CD4-positive, alpha-beta T cell treated with Interleukin-21 for 1 hour (primary cell): ENCODE results near the gene TMEM256.
A peak's percentile ranks its signal among the peaks of the same experiment; 100 is the strongest.

Experiments used
- DNase-seq: peaks from one replicate; pipeline ENCODE4 v3.0.0-alpha.2; 2020

Gene TMEM256

DNA sequence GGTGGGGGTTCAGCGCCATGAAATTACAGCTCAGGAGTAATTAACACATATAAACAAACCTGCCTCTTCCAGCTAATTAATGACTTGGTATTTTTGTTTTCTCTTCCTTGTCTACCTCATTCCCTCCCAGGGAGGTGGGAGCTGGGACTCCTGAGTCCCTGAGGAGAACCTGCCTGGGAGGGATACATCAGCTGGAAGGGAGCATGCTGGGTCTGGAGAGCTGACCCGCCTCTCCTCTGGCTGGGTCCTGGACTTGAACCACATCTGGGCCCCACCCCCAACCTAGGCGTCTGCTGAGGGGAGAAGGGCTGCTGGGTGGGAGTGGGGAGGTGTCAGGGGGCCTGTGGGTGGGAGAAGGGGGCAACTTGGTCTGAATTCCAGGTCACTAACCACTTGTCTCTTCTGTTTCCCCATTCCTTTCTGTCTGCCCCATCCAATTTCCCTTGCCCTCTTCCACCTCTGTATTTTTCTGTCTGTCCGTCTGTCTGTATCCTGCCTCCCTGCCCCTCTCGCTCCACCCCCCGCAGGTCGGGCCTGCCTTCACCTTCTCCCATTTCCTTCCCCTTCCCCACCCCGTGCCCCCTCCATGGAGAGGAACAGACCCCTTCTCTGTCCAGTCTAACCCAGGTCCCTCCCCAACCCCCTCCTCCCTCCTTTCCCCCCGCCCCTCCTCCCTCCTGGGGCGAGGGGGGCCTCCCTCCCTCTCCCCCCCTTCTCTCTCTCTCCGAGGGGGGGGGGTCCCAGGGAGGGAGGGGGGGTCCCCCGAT, 3.8 kb upstream of the TMEM256 start, which contains the start of gene NLGN2:
Gene NLGN2 (plus strand): TSS at position 361 of the 767 bp plus-strand sequence. CDS start 411 bp downstream, outside the sequence.
- no peak for DNase-seq

DNA sequence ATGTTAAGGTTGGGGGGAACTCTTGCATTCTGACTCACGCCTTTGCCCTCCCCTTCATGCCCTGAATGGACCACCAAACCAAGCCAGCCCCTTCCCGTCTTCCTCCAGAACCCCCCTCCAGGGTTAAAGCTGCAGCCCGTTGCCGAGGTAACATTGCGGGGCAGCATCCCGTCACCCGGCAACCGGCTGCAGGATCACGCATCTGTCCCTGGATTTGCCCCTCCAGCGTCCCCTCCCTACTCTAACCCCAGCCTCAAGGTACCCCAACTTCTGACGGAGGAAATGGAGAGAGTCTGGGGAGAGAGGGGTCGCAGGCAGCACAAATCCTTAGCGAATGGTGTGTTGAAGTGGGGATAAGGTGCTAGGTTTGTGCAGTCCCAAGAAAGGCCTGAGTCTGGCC, 3.2 kb upstream of the TMEM256 start:
- DNase-seq = no peak

- DNase-seq = no peak
Measured at GRCh38 chr17:7406235-7406825, 2.4 kb upstream of the TMEM256 start.

- DNase-seq = no peak
Measured at GRCh38 chr17:7405350-7406234, 1.7 kb upstream of the TMEM256 start.

DNA sequence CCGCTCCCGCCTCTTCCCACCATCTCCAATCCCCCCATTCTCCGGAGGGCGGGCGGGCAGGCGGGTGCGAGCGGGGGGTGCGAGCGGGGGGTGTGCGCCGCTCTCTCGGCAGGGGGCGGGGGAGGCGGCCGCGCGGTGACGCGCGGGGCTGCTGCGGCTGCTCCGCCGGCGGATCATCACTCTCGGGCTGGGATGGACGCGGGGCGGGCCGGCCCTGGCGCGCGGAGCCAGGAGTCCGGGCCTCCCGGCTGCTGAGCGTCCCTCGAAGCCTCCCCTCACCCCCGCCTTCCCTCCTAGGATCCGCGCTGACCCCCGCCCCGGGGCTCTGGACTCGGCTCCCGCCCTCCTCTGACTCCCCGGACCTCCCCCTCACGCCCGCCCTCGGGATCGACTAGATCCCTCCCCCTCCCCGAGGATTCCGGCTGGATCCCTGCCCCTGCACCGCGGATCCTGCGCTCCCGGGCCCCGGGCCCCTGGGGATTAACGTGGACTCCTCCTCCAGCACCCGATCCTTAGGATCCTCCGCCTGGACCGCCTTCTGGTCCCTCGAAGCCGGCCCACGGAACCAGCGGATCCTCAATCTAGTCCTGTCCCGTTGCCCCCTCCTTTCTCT, 946 bp upstream of the TMEM256 start:
- DNase-seq = peak; percentile 82

DNA sequence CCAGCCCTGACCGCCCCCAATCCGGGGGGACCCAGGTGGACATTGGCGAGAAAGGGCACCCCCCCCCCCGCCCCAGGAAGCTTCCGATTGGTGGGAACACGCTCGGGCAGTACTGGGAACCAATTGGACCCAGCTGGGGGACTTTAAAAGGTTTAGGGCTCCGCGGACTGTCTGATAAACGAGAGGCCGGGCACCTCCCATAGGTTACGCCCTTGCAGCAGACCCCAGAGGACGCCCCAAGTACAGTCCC, 245 bp downstream of the TMEM256 start:
- no peak for DNase-seq

GRCh38 chr17:7403043-7403726, 712 bp downstream of the TMEM256 start:
- DNase-seq = peak; percentile 21

DNA sequence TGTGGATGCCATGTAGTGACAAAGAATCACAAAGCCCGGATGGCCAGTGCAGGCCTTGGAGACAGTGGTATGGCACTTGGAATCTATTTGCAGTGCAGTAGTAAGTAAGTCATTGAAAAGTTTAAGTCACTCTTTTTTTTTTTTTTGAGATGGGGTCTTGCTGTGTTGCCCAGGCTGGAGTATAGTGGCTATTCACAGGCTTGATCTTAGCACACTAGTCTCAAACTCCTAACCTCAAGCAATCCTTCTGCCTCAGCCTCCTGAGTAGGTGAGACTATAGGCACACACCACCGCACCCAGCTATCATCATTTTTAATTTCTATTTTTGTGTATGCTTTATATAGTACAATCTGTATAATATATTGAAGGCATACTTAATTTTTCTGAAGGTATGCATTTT, 5.3 kb downstream of the TMEM256 start:
- DNase-seq = no peak

- no peak for DNase-seq
Measured at GRCh38 chr17:7396147-7396546, 7.8 kb downstream of the TMEM256 start.

DNA sequence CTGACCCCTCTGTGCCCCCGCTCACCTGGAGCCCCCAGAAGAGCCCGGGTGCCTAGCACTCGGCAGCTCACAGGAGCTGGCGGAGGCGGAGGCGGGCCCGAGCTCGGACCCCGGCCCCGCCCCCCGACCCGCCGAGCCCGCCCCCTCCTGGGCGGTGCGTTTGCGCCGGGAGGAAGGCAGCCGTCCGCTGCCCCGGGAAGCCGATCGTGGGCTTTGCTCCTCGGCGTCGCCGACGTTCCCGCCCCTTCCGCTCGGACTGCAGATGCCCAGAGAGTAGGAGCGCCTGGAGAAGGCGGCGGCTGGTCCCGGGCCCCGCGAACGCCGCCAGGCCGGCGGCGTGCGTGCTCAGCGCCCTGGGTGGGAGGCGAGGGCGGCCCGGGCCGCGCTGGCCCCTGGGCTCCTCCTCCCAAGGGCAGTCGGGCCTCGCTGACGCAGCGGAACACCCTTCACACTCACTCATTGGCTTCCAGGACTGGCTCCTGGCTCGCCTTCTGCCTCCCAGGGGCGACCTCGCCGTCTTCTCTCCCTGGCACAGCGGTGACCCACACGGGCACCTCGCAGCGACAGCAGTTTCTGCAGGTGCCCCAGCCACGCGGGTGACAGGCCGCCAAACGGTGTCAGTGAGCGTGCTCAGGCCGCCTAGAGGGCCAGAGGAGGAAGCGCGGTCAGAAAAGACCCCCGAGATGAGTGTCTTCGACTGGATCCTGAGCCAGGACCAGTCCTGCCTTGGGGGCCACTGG, 9.3 kb downstream of the TMEM256 start, which contains the start of gene PLSCR3:
Gene PLSCR3 (minus strand): TSS at position 74 of the 740 bp plus-strand sequence. CDS start 415 bp downstream, outside the sequence.
- peak; percentile 83 for DNase-seq

DNA sequence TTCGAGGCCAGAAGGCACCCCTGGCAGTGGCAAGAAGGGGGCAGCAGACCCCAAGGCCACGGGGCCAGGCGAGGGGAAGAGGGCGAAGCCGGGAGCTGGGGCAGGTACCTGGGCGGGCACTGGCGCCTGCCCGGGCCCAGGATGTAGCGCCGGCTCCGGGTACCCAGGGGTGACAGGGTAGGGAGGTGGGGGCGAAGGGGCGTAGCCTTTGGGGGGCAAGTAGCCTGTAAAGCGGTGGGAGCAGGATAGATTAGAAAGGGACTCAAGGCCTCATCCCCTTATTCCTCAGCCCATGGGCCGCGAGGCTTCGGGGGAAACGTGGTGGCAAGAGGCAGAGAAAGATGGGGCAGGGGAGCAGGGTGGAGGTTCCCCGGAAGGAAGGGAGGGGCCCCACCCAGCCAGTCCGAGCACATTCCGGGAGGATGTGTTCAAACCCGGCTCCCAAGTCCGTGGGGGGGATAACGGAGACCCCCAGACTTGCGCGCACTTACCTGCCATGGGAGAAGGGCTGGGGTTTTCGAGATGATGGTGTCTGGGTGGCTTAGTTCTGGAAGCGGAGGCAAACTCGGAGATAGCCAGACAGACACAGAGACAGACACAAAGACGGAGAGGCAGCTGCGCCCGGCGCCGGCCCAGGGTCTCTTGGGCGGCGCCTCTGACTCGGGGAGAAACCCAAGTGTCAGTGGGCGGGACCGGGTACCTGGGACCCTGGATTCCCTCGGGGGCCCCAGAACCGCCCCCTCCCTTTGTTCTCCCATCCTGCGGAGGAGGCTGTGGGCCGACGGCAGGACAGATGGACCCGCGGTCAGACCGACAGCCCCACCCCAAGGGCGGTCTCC, 10.1 kb downstream of the TMEM256 start:
- peak; percentile 81 for DNase-seq

DNA sequence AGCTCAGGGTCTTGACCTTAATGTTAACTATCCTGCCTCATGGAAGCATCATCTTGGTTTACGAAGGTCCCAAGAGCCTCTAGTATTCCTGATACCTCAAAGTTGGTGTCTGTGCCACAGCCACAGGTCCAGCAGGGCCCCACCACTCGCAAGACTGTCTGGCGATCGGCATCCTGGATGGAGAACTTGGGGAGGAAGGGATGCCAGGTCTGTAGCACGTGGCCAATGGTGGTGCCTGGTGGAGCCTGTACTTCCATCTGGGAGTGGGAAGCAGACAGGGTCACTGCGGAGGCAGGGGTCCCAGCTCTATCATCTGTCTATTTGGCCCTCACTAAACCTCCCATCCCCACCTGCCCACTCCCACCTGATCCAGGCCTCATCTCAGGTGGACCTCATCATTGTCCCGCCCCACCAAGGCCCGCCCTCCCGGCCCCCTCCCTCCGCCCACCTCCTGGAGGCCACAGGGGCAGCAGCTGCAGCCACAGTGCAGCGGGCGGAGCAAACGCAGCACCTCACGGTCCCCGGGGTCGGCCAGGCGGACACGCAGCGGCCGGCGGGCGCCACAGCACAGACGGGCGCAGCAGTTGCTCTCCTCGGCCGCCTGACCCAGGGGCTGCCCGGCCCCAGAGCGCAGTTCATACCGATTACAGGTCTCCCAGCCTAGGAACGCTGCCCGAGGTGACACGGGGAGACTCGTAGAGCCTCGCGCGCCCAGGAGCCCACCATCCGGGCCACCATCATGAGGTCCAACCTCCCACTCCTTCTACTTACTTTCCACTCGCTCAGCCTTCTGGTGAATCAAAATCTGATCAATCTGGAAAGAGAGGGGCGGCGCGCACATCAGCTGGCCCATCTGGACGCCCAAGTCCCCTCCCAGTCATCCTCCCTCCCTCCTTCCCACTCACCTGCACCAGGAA, 10.9 kb downstream of the TMEM256 start:
- no peak for DNase-seq

DNA sequence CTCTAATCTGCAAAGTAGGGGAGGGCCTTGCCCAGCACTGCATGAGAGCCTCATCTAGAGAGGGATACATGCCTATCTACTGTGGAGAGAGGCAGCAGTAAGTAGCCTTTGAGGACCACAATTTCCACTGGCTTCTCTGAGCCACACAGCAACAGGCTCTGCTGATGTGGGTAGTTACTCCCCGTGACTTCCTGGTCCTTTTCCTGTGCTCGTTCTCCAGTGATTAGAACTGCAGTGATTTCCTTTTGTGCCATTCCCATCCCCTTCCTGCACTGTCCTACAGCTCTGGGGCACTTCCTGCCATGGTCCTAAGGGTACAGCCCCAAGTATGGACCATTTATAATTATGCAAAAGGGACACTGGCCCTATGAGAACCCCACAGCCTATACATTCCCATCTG, 12.6 kb downstream of the TMEM256 start:
- DNase-seq = no peak

DNA sequence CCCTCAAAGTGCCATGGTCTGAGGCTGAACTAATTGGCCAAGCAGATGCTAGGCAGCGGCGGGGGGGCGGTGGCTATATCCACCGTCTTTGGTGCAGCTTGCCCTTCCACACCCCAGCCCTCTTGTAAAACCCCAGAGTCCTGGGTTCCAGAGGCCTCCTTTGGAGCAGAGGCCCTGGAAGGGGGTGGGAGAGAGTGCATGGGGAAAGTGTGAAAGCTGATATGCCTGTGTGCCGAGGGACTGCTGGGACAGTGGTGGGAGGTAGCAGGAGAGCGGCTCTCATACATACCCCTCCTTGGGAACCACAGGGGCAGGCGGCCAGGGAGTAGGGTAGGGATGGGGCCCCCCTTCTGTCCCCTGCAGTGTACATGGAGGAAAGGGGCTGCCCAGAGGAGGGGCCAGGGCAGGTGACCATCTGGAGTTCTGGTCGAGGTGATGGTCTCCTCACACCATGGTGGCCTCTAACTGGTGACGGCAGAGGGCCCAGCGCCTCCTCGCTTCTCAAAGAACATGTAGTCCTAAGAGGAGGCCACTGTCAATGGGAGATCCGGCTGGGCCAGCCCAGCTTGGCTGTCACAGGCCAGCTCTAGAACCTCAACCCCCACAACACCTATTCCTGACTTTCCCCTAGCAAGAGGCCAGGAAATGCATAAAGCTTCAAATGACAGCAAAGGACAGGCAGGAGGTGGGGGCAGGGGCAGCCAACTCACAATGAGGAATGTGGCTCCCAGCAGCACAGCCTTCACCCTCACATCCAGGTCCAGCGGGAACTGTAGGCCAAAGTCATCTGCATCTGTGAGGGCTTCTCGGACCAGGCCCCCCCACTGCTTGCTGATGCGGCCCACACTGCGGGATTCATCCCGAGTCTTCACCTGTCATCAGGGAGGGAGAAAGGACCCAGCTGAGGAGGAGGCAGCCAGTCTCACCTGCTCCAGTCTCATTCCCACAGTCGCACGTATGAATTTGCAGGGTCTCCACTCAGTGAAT, 13.7 kb downstream of the TMEM256 start:
- no peak for DNase-seq

- DNase-seq = no peak
Measured at GRCh38 chr17:7388856-7389255, 15.0 kb downstream of the TMEM256 start.

DNA sequence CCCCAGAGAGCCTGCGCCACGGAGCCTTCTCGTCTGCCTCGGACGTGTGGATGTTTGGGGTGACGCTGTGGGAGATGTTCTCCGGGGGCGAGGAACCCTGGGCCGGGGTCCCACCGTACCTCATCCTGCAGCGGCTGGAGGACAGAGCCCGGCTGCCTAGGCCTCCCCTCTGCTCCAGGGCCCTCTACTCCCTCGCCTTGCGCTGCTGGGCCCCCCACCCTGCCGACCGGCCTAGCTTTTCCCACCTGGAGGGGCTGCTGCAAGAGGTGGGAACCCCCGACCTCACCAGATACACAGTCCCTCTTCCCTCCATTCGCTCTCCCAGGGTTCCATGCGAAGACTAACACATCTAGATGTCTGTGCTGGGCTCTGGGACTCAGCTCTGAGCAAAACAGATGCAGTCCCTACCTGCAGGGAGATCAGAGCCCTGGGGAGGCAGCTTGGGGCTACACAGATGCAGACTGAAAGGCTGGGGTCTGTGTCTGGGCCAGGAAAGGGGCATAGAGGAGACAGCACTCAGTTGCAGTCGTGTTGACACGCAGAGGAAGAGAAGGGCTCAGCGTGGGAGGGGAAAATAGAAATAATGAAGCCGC, 19.3 kb downstream of the TMEM256 start:
- no peak for DNase-seq

- peak; percentile 85 for DNase-seq
Measured at GRCh38 chr17:7383742-7384488, 20.0 kb downstream of the TMEM256 start.
